ENCODE measurements around the gene SMIM5. TPM values are rescaled to one million over a fixed set of nuclear protein-coding genes. Genes with fewer than 3 reads are reported as not detected.

The SMIM5 gene
- total RNA-seq, 1 experiment from 2014 or later: 0.05 TPM

GRCh38 chr17:75645501-75645888 is 12.3 kb downstream of the SMIM5 start:
- no peak overlapping the region for H3K27ac ChIP-seq
- H3K4me1 ChIP-seq (replicated peaks): no peaks in the 10 kb centered on the region
- DNase-seq (ENCODE audit: low read depth in 1 of 2, low spot score in 2 of 2): no peak
- H3K4me3 ChIP-seq: no peak overlapping the region
- H3K36me3 ChIP-seq: peaks cover 43% of the 10 kb centered on the region
- no peaks in the 10 kb centered on the region for H3K27me3 ChIP-seq (replicated peaks)
- no peaks in the 10 kb centered on the region for H3K9me3 ChIP-seq (replicated peaks)

- H3K4me1 ChIP-seq (replicated peaks): no peaks in the 10 kb centered on the region
- DNase-seq (ENCODE audit: low read depth in 1 of 2, low spot score in 2 of 2): no peak
- H3K27me3 ChIP-seq (replicated peaks): no peaks in the 10 kb centered on the region
- no peaks in the 10 kb centered on the region for H3K9me3 ChIP-seq (replicated peaks)
- peaks cover 43% of the 10 kb centered on the region for H3K36me3 ChIP-seq
- H3K4me3 ChIP-seq: no peak overlapping the region
- H3K27ac ChIP-seq: no peak overlapping the region
Measured at GRCh38 chr17:75645889-75646637, 12.8 kb downstream of the SMIM5 start.

- no peaks in the 10 kb centered on the region for H3K27me3 ChIP-seq (replicated peaks)
Measured at GRCh38 chr17:75646638-75646992, 13.4 kb downstream of the SMIM5 start.

GRCh38 chr17:75647061-75647460 is 13.8 kb downstream of the SMIM5 start:
- no peak for DNase-seq (ENCODE audit: low read depth in 1 of 2, low spot score in 2 of 2)

More at GRCh38 chr17:75646638-75646992, 13.4 kb downstream of the SMIM5 start:
- H3K36me3 ChIP-seq: peaks cover 43% of the 10 kb centered on the region
- DNase-seq (ENCODE audit: low read depth in 1 of 2, low spot score in 2 of 2): no peak
- no peaks in the 10 kb centered on the region for H3K9me3 ChIP-seq (replicated peaks)
- no peak overlapping the region for H3K27ac ChIP-seq
- H3K4me3 ChIP-seq: no peak overlapping the region
- no peaks in the 10 kb centered on the region for H3K4me1 ChIP-seq (replicated peaks)

GRCh38 chr17:75647921-75648320 is 14.7 kb downstream of the SMIM5 start:
- H3K4me3 ChIP-seq: no peak overlapping the region
- no peaks in the 10 kb centered on the region for H3K9me3 ChIP-seq (replicated peaks)
- H3K36me3 ChIP-seq: peaks cover 43% of the 10 kb centered on the region
- no peak overlapping the region for H3K27ac ChIP-seq
- DNase-seq (ENCODE audit: low read depth in 1 of 2, low spot score in 2 of 2): no peak
- no peaks in the 10 kb centered on the region for H3K27me3 ChIP-seq (replicated peaks)
- no peaks in the 10 kb centered on the region for H3K4me1 ChIP-seq (replicated peaks)

More at GRCh38 chr17:75647061-75647460, 13.8 kb downstream of the SMIM5 start:
- Histone ChIP-seq H3K27ac (no peak overlapping the region), H3K9me3 (replicated peaks) (no peaks in the 10 kb centered on the region), H3K27me3 (replicated peaks) (no peaks in the 10 kb centered on the region), H3K36me3 (peaks cover 41% of the 10 kb centered on the region), H3K4me1 (replicated peaks) (no peaks in the 10 kb centered on the region), H3K4me3 (no peak overlapping the region)

- H3K9me3 ChIP-seq (replicated peaks): no peaks in the 10 kb centered on the region
- H3K4me3 ChIP-seq: no peak overlapping the region
- H3K27ac ChIP-seq: no peak overlapping the region
- H3K36me3 ChIP-seq: peaks cover 38% of the 10 kb centered on the region
- no peak for DNase-seq (ENCODE audit: low read depth in 1 of 2, low spot score in 2 of 2)
- H3K27me3 ChIP-seq (replicated peaks): no peaks in the 10 kb centered on the region
- no peaks in the 10 kb centered on the region for H3K4me1 ChIP-seq (replicated peaks)
Measured at GRCh38 chr17:75649687-75650086, 16.5 kb downstream of the SMIM5 start.

- no peak overlapping the region for H3K4me3 ChIP-seq
- H3K27me3 ChIP-seq (replicated peaks): no peaks in the 10 kb centered on the region
- no peak for DNase-seq (ENCODE audit: low read depth in 1 of 2, low spot score in 2 of 2)
Measured at GRCh38 chr17:75650874-75651273, 17.6 kb downstream of the SMIM5 start.

GRCh38 chr17:75652341-75652740 is 19.1 kb downstream of the SMIM5 start:
- Histone ChIP-seq H3K36me3 (peaks cover 51% of the 10 kb centered on the region), H3K27ac (no peak overlapping the region), H3K4me1 (replicated peaks) (no peaks in the 10 kb centered on the region), H3K4me3 (no peak overlapping the region), H3K9me3 (replicated peaks) (no peaks in the 10 kb centered on the region), H3K27me3 (replicated peaks) (no peaks in the 10 kb centered on the region)
- DNase-seq (ENCODE audit: low read depth in 1 of 2, low spot score in 2 of 2): no peak

More at GRCh38 chr17:75650874-75651273, 17.6 kb downstream of the SMIM5 start:
- Histone ChIP-seq H3K27ac (no peak overlapping the region), H3K36me3 (peaks cover 43% of the 10 kb centered on the region), H3K9me3 (replicated peaks) (no peaks in the 10 kb centered on the region), H3K4me1 (replicated peaks) (no peaks in the 10 kb centered on the region)

GRCh38 chr17:75652934-75653549 is 19.8 kb downstream of the SMIM5 start:
- Histone ChIP-seq H3K27me3 (replicated peaks) (no peaks in the 10 kb centered on the region), H3K36me3 (peaks cover 53% of the 10 kb centered on the region), H3K9me3 (replicated peaks) (no peaks in the 10 kb centered on the region), H3K27ac (no peak overlapping the region), H3K4me1 (replicated peaks) (no peaks in the 10 kb centered on the region), H3K4me3 (no peak overlapping the region)
- DNase-seq (ENCODE audit: low read depth in 1 of 2, low spot score in 2 of 2): peak in 1 of 2 experiments; percentile 34

GRCh38 chr17:75654176-75654575 is 20.9 kb downstream of the SMIM5 start:
- no peaks in the 10 kb centered on the region for H3K27me3 ChIP-seq (replicated peaks)
- H3K4me3 ChIP-seq: no peak overlapping the region
- DNase-seq (ENCODE audit: low read depth in 1 of 2, low spot score in 2 of 2): no peak
- H3K9me3 ChIP-seq (replicated peaks): no peaks in the 10 kb centered on the region
- H3K4me1 ChIP-seq (replicated peaks): no peaks in the 10 kb centered on the region
- H3K27ac ChIP-seq: no peak overlapping the region
- peaks cover 52% of the 10 kb centered on the region for H3K36me3 ChIP-seq

GRCh38 chr17:75658237-75658636 is 25.0 kb downstream of the SMIM5 start:
- peaks cover 51% of the 10 kb centered on the region for H3K36me3 ChIP-seq
- no peak for DNase-seq (ENCODE audit: low read depth in 1 of 2, low spot score in 2 of 2)
- no peaks in the 10 kb centered on the region for H3K9me3 ChIP-seq (replicated peaks)
- no peak overlapping the region for H3K4me3 ChIP-seq
- H3K27ac ChIP-seq: no peak overlapping the region
- no peaks in the 10 kb centered on the region for H3K27me3 ChIP-seq (replicated peaks)
- no peaks in the 10 kb centered on the region for H3K4me1 ChIP-seq (replicated peaks)

GRCh38 chr17:75661531-75661930 is 28.3 kb downstream of the SMIM5 start:
- Histone ChIP-seq H3K36me3 (peaks cover 47% of the 10 kb centered on the region), H3K27me3 (replicated peaks) (no peaks in the 10 kb centered on the region), H3K9me3 (replicated peaks) (no peaks in the 10 kb centered on the region), H3K4me1 (replicated peaks) (peaks cover 8% of the 10 kb centered on the region), H3K27ac (no peak overlapping the region), H3K4me3 (no peak overlapping the region)
- no peak for DNase-seq (ENCODE audit: low read depth in 1 of 2, low spot score in 2 of 2)

- no peak overlapping the region for H3K4me3 ChIP-seq
- H3K4me1 ChIP-seq (replicated peaks): peaks cover 8% of the 10 kb centered on the region
- DNase-seq (ENCODE audit: low read depth in 1 of 2, low spot score in 2 of 2): no peak
- H3K36me3 ChIP-seq: peaks cover 44% of the 10 kb centered on the region
- H3K9me3 ChIP-seq (replicated peaks): no peaks in the 10 kb centered on the region
- no peak overlapping the region for H3K27ac ChIP-seq
- no peaks in the 10 kb centered on the region for H3K27me3 ChIP-seq (replicated peaks)
Measured at GRCh38 chr17:75662511-75662910, 29.3 kb downstream of the SMIM5 start.

GRCh38 chr17:75664099-75664549 is 30.9 kb downstream of the SMIM5 start:
- DNase-seq (ENCODE audit: low read depth in 1 of 2, low spot score in 2 of 2): no peak
- peaks cover 15% of the 10 kb centered on the region for H3K4me1 ChIP-seq (replicated peaks)

More at GRCh38 chr17:75664099-75664549, 30.9 kb downstream of the SMIM5 start:
- Histone ChIP-seq H3K27me3 (replicated peaks) (no peaks in the 10 kb centered on the region), H3K4me3 (no peak overlapping the region), H3K9me3 (replicated peaks) (no peaks in the 10 kb centered on the region), H3K27ac (no peak overlapping the region), H3K36me3 (peaks cover 49% of the 10 kb centered on the region)

All from SJSA1 (cell line).